Dermis blood vessel endothelial cell (primary cell): ENCODE data around the gene GPR148. TPM values are rescaled to one million over a fixed set of nuclear protein-coding genes. Genes with fewer than 3 reads are reported as not detected.

ENCODE experiments used
- DNase-seq: peaks from one replicate; pipeline ENCODE4 v3.0.0; 2010
- total RNA-seq: library from RNA; depleted of rRNA; stranded (reverse); fragments of >200 nt; gene quantifications from 2 replicates; pipeline ENCODE4 v1.2.3, GENCODE V29; 2014

GPR148 gene
- total RNA-seq, 1 donor from 2014 or later, result not detected

DNA sequence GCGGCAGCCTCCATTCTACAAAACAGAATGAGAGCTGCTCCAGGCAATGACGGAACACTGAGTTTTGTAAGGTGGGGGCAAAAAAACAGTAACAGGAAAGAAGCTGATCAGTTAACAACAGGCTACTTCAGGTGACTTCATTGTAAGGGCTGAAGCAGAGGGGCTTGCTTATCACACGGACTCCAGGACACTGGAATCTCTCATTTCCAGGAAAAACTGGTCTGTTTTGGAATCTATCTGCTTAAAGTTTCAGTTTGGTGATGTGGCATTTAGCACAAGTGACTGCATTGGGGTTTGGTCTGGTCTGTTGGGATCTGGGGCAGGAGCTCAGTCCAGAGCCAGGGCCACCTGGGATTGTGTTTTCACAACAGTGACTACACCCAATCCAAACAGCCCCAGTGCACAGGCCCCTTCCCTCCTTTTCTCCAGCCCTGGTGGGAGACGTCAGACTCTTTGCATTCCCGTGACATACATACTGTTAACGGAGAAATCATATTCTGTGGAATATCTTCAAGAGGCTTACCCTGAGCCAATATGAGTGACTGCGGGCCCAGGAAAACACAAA is 40.6 kb downstream of the GPR148 start:
- DNase-seq, result no peak

DNA sequence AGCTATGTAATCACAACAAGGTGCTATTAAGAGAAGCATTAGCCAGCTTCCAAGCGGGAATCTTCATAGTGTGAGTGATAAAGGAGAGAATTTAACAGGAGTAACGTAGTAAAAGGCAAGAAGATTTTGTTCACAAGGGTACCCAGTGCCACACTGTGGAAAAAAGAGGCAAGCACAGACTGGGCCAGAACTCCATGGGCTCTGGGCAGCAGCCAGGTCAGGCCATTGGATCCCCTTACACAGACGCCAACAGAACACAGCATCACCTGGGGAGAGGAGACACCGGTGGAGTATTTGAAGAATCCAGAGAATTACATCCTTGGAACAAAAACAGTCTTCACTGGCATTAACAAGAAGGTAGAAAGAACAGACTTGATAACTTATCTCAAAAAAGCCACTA is 47.7 kb downstream of the GPR148 start:
- DNase-seq, result no peak

DNA sequence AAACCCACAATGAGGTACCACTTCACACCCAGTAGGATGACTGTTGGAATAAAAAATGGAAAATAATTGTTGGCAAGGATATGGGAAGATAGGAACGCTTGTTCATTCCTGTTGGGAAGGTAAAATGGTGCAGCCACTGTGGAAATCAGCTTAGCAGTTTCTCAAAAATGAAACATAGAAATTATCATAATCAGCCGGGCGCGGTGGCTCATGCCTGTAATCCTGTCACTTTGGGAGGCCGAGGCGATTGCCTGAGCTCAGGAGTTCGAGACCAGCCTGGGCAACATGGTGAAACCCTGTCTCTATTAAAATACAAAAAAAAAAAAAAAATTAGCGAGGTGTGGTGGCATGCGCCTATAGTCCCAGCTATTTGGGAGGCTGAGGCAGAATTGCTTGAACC is 49.9 kb downstream of the GPR148 start:
- no peak for DNase-seq

Other genes with a start within 250 kb of the GPR148 start
- gene POTEI, start 219.7 kb upstream of the GPR148 start, total RNA-seq, result 0.34 and 0.51 TPM in 2 replicates
- not detected in 2 replicates for gene CFC1B, start 207.8 kb upstream of the GPR148 start, total RNA-seq
- not detected in 2 replicates for gene CFC1, start 129.5 kb upstream of the GPR148 start, total RNA-seq
- 0.34 and 0.47 TPM in 2 replicates for gene POTEJ, start 117.6 kb upstream of the GPR148 start, total RNA-seq
- not detected in 2 replicates for gene AMER3, start 26.5 kb downstream of the GPR148 start, total RNA-seq
- 0.33 and 0.68 TPM in 2 replicates for gene ARHGEF4, start 107.8 kb downstream of the GPR148 start, total RNA-seq